K562 (cell line): Measurements from ENCODE around the gene KRTAP10-11. TPM values are rescaled to one million over a fixed set of nuclear protein-coding genes. Genes with fewer than 3 reads are reported as not detected.

Experiments used
- ATAC-seq: fragments of 200-7000 bp; cut with Tn5 transposase; 3 replicates; pipeline ENCODE4 v1.9.1; 2020; ENCODE audit warnings: moderate library complexity
- BruUV-seq: library from RNA; stranded (reverse); fragments of 400-500 nt; replicated peaks from 2 replicates; lab custom pipeline; 2021; lab: Mats Ljungman, UMichigan
- CTCF ChIA-PET: fragments of 300-600 bp; formaldehyde crosslinking; extraction: SDS; loops from one replicate; lab custom pipeline; 2021; ENCODE audit warnings: low intra/inter-chr PET ratio; lab: Yijun Ruan, JAX
- POLR2A ChIA-PET: fragments of 300-600, 350-650 bp; sonication (Branson Sonifier 250); formaldehyde crosslinking; extraction: SDS; loops from one replicate; lab custom pipeline; 2021; ENCODE audit warnings: antibody characterized with exemption, inconsistent platforms; lab: Yijun Ruan, JAX
- DNase-seq, 4 experiments: peaks; one replicate each; pipeline versions ENCODE4 v3.0.0 to v3.0.0-alpha.2; 2011 to 2018; ENCODE audit warnings: low spot score in 3 of 4, mixed read lengths in 3 of 4; ENCODE audit errors: extremely low read depth in 1 of 4
- FAIRE-seq: peaks from 2 replicates; lab custom pipeline; 2011; peaks lifted over from hg19 to GRCh38; lab: Jason Lieb, UNC
- H2AFZ ChIP-seq: 2 replicates; pipeline ENCODE4 v1.6.0; 2011; ENCODE audit warnings: low read depth, low read length, control low read depth, inconsistent platforms
- H3K27ac ChIP-seq: fragments of 200-600 bp; 3 replicates; pipeline ENCODE4 v1.8.0; 2011; ENCODE audit warnings: low read depth, mild to moderate bottlenecking, control low read depth, inconsistent platforms, low read length, moderate library complexity, mixed read lengths; ENCODE audit errors: extremely low read depth
- H3K27me3 ChIP-seq, 2 experiments: fragments of 300-600 bp in 1 of 2; 2 replicates in 1 of 2; 3 replicates in 1 of 2; pipeline versions ENCODE4 v1.6.0 to v1.8.0; 2011; ENCODE audit warnings: inconsistent platforms in 2 of 2, low read length in 2 of 2, mild to moderate bottlenecking in 1 of 2, mixed read lengths in 1 of 2, moderate library complexity in 1 of 2; ENCODE audit not compliant: control insufficient read depth in 2 of 2, insufficient read depth in 2 of 2
- H3K36me3 ChIP-seq: fragments of 300-600 bp; 3 replicates; pipeline ENCODE4 v1.8.0; 2011; ENCODE audit warnings: mild to moderate bottlenecking, low read length, inconsistent platforms; ENCODE audit not compliant: control insufficient read depth, insufficient read depth
- H3K4me1 ChIP-seq, 2 experiments: fragments of 200-600 bp in 1 of 2; replicated peaks in 1 of 2; 2 replicates in 1 of 2; 3 replicates in 1 of 2; pipeline versions ENCODE4 v1.5.1 to v1.8.0; 2011; ENCODE audit warnings: inconsistent platforms in 2 of 2, low read length in 2 of 2, mild to moderate bottlenecking in 1 of 2, mixed read lengths in 1 of 2, moderate library complexity in 1 of 2; ENCODE audit not compliant: control insufficient read depth in 2 of 2, insufficient read depth in 2 of 2
- H3K4me2 ChIP-seq: 2 replicates; pipeline ENCODE4 v1.6.1; 2011; ENCODE audit warnings: low read length, control low read depth, inconsistent platforms, mixed read lengths; ENCODE audit not compliant: insufficient read depth
- H3K4me3 ChIP-seq: fragments of 200-600 bp; sonication (generic), shearing (Covaris generic); 2 replicates; pipeline ENCODE4 v1.5.1; 2016; ENCODE audit warnings: control low read depth, inconsistent platforms
- H3K79me2 ChIP-seq: fragments of 200-600 bp; 3 replicates; pipeline ENCODE4 v1.8.0; 2011; ENCODE audit warnings: low read length, inconsistent platforms; ENCODE audit not compliant: control insufficient read depth, insufficient read depth
- H3K9ac ChIP-seq, 2 experiments: 2 replicates each; pipeline versions ENCODE4 v1.6.0 to v1.6.1; 2011; ENCODE audit warnings: low read depth in 2 of 2, low read length in 2 of 2, control low read depth in 1 of 2, inconsistent platforms in 1 of 2, mild to moderate bottlenecking in 1 of 2, mixed read lengths in 1 of 2; ENCODE audit not compliant: insufficient read depth in 1 of 2
- H3K9me1 ChIP-seq: one replicate; pipeline ENCODE4 v1.6.0; 2011; ENCODE audit warnings: inconsistent platforms, mild to moderate bottlenecking, low read length, moderate library complexity; ENCODE audit not compliant: control insufficient read depth, insufficient read depth
- H3K9me3 ChIP-seq: replicated peaks from 2 replicates; pipeline ENCODE4 v1.5.1; 2011; ENCODE audit warnings: low read depth, low read length, inconsistent platforms; ENCODE audit not compliant: control insufficient read depth, insufficient read depth
- H4K20me1 ChIP-seq: replicated peaks from 2 replicates; pipeline ENCODE4 v1.6.1; 2011; ENCODE audit warnings: low read length, inconsistent platforms, mixed read lengths; ENCODE audit not compliant: control insufficient read depth, insufficient read depth
- ATF2 ChIP-seq: sonication (generic); formaldehyde crosslinking; IDR thresholded peaks from 2 replicates; pipeline ENCODE4 v1.8.1; 2022; ENCODE audit warnings: missing genetic modification reagents
- ATF7 ChIP-seq: fragments of 450-650 bp; IDR thresholded peaks from 2 replicates; pipeline ENCODE4 v1.7.1; 2014; ENCODE audit warnings: mild to moderate bottlenecking, moderate library complexity
- NONO ChIP-seq, 2 experiments: fragments of 200-400 bp in 1 of 2; fragments of 450-650 bp in 1 of 2; formaldehyde crosslinking in 1 of 2; IDR thresholded peaks; 2 replicates each; pipeline ENCODE4 v1.6.1; 2017; ENCODE audit warnings: low read depth in 2 of 2, mild to moderate bottlenecking in 2 of 2, moderate library complexity in 2 of 2, low read length in 1 of 2
- SAFB ChIP-seq: fragments of 200-400 bp; formaldehyde crosslinking; IDR thresholded peaks from 2 replicates; pipeline ENCODE4 v1.6.1; 2017; ENCODE audit warnings: low read depth, low read length, borderline replicate concordance
- THAP12 ChIP-seq: fragments of 250-450 bp; sonication (Bioruptor Pico); IDR thresholded peaks from 2 replicates; pipeline ENCODE4 v1.9.0; 2021; ENCODE audit warnings: mild to moderate bottlenecking, inconsistent platforms
- USF2 ChIP-seq: sonication (generic); formaldehyde crosslinking; IDR thresholded peaks from 2 replicates; pipeline ENCODE4 v1.5.0; 2020; ENCODE audit warnings: missing genetic modification reagents
- ZBTB17 ChIP-seq: fragments of 450-650 bp; formaldehyde crosslinking; IDR thresholded peaks from 2 replicates; pipeline ENCODE4 v1.4.0; 2020; ENCODE audit warnings: mild to moderate bottlenecking
- ZNF232 ChIP-seq: sonication (generic); formaldehyde crosslinking; IDR thresholded peaks from 2 replicates; pipeline ENCODE4 v1.8.0; 2022; ENCODE audit warnings: mild to moderate bottlenecking, missing genetic modification reagents
- ZNF24 ChIP-seq: fragments of 450-650 bp; IDR thresholded peaks from 2 replicates; pipeline ENCODE4 v1.6.1; 2016
- ZNF449 ChIP-seq: fragments of 250-450 bp; sonication (Bioruptor Pico); IDR thresholded peaks from 2 replicates; pipeline ENCODE4 v1.8.0; 2022; ENCODE audit warnings: moderate library complexity, mild to moderate bottlenecking, inconsistent platforms
- WGBS: fragments of 100-300 bp; shearing (Covaris generic); methylation state at CpG from one replicate; pipeline ENCODE4 v1.1.6; 2016; ENCODE audit warnings: low coverage, mixed read lengths; ENCODE audit not compliant: insufficient coverage; ENCODE audit errors: missing lambda C conversion rate; 5-methylcytosine and 5-hydroxymethylcytosine counted together
- in situ Hi-C: fragments of 300-500 bp; cut with MboI; formaldehyde crosslinking; loops from 4 replicates; pipeline ENCODE4 v1.15.0; 2018; ENCODE audit warnings: inconsistent platforms, mixed read lengths
- intact Hi-C: fragments of 100-400 bp; cut with micrococcal nuclease; formaldehyde crosslinking; loops from 2 replicates; pipeline ENCODE4 v1.14.2; 2022
- polyA plus RNA-seq, 8 experiments: library from polyadenylated mRNA; depleted of rRNA in 4 of 8; stranded (reverse) in 5 of 8; unstranded in 3 of 8; fragments of >200 nt; fragmentation: Nextera tagmentation in 2 of 8; fragmentation: Illumina TruSeq in 1 of 8; extraction: Ambion mirVana in 2 of 8; extraction: Trizol in 1 of 8; gene quantifications; 2 replicates each; pipeline versions ENCODE4 v1.2.1 to v1.2.3, GENCODE V29; 2011 to 2014; ENCODE audit warnings: inconsistent platforms in 1 of 8, missing spikeins in 1 of 8
- total RNA-seq, 7 experiments: library from RNA; depleted of rRNA in 6 of 7; stranded (reverse); fragments of >200 nt in 6 of 7; fragmentation: Illumina TruSeq in 2 of 7; extraction: Trizol in 2 of 7; gene quantifications; 2 replicates each; pipeline versions ENCODE4 v1.2.1 to v1.2.3, GENCODE V29; 2011 to 2021; ENCODE audit warnings: low replicate concordance in 1 of 7
- TF ChIP-seq, protein P1 (sequence below): fragments of 200-400 bp; formaldehyde crosslinking; IDR thresholded peaks from 2 replicates; pipeline ENCODE4 v1.6.1; 2017; ENCODE audit warnings: mild to moderate bottlenecking, low read depth, low read length, moderate library complexity
- TF ChIP-seq, protein P2 (sequence below): sonication (generic); formaldehyde crosslinking; IDR thresholded peaks from 2 replicates; pipeline ENCODE4 v1.9.0; 2022; ENCODE audit warnings: mild to moderate bottlenecking, missing genetic modification reagents

The KRTAP10-11 gene
- total and polyA plus RNA-seq, 9 of the 15 experiments (the other 6 are each of a cell fraction or from before 2014, with no cell fraction given), result not detected

- Histone ChIP-seq H3K79me2 (no peaks in the 10 kb centered on the region), H3K27ac (no peak overlapping the region), H3K27me3 (peaks cover 13 to 74% of the 10 kb centered on the region in 2 experiments; a peak in 4 of 5 replicates), H3K9ac (no peak overlapping the region), H2AFZ (no peak overlapping the region), H3K4me1 (peaks cover 0 to 6% of the 10 kb centered on the region in 2 experiments; a peak in 2 of 5 replicates), H3K36me3 (no peaks in the 10 kb centered on the region), H4K20me1 (no peaks in the 10 kb centered on the region), H3K9me1 (no peaks in the 10 kb centered on the region), H3K4me2 (no peak overlapping the region), H3K4me3 (no peak overlapping the region), H3K9me3 (no peaks in the 10 kb centered on the region)
- 1% methylated on average over 20 of the region's 20 CpGs for WGBS
- no TSS peak for BruUV-seq
- ChIA-PET POLR2A (interaction anchor here (0.6 to 1.2 kb wide), 4 partner anchors 13 to 1131 kb away, joined by 3 to 4 read pairs (median 4); partner anchors contain the start of genes KRTAP10-10 and KRTAP12-1), CTCF (no interaction called here)
- FAIRE-seq (no peak), DNase-seq (no peak), ATAC-seq (no peak)
- in situ Hi-C loops, result no loop called here
- intact Hi-C loops, result no loop called here
- TF ChIP-seq, protein P1, sequence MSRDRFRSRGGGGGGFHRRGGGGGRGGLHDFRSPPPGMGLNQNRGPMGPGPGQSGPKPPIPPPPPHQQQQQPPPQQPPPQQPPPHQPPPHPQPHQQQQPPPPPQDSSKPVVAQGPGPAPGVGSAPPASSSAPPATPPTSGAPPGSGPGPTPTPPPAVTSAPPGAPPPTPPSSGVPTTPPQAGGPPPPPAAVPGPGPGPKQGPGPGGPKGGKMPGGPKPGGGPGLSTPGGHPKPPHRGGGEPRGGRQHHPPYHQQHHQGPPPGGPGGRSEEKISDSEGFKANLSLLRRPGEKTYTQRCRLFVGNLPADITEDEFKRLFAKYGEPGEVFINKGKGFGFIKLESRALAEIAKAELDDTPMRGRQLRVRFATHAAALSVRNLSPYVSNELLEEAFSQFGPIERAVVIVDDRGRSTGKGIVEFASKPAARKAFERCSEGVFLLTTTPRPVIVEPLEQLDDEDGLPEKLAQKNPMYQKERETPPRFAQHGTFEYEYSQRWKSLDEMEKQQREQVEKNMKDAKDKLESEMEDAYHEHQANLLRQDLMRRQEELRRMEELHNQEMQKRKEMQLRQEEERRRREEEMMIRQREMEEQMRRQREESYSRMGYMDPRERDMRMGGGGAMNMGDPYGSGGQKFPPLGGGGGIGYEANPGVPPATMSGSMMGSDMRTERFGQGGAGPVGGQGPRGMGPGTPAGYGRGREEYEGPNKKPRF, result no peak
- TF ChIP-seq NONO (IDR thresholded peaks at IDR 0.05; ENCODE audit: low read depth in 2 of 2, low read length in 1 of 2) (no peak), SAFB (no peak), THAP12 (CRISPR knock-in tag) (no peak), ATF7 (no peak), ZNF449 (CRISPR knock-in tag) (no peak), ZNF232 (CRISPR knock-in tag) (no peak), ATF2 (CRISPR knock-in tag) (no peak), ZBTB17 (CRISPR knock-in tag) (no peak), ZNF24 (no peak), USF2 (CRISPR knock-in tag) (peak; percentile 61)
- TF ChIP-seq, protein P2, sequence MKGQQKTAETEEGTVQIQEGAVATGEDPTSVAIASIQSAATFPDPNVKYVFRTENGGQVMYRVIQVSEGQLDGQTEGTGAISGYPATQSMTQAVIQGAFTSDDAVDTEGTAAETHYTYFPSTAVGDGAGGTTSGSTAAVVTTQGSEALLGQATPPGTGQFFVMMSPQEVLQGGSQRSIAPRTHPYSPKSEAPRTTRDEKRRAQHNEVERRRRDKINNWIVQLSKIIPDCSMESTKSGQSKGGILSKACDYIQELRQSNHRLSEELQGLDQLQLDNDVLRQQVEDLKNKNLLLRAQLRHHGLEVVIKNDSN (CRISPR knock-in tag), result peak; percentile 68
Measured at GRCh38 chr21:44650265-44650972, 4.2 kb downstream of the KRTAP10-11 start.
